Activated CD4-positive, CD25-positive, alpha-beta regulatory T cell treated with anti-CD3 and anti-CD28 coated beads, Interleukin-2, amount 50 U/mL, for 24 hours (primary cell): ENCODE measurements around the gene DRG1.
A peak's percentile ranks its signal among the peaks of the same experiment; 100 is the strongest.
"Not testable (repeated sequence)": the region's sequence is repeated elsewhere in the genome, so short reads cannot be mapped to it uniquely, and the experiment has no call there.

ENCODE experiments used
- ATAC-seq, 2 donors: fragments of 150-1000 bp; cut with Tn5 transposase; one replicate each; pipeline ENCODE4 v1.10.0; 2021; ENCODE audit warnings: mild to moderate bottlenecking in 1 of 2, moderate library complexity in 1 of 2

DRG1 gene

GRCh38 chr22:31399211-31400022 lies at the start of gene DRG1:
Gene DRG1, plus strand, starts transcription at chr22:31399604. Its CDS starts 80 bp downstream, at chr22:31399684.
- peak; percentile 99 for ATAC-seq

- ATAC-seq = no peak
Observed at GRCh38 chr22:31349960-31350359, 49.4 kb upstream of the DRG1 start.

GRCh38 chr22:31350410-31350863 lies 49.0 kb upstream of the DRG1 start:
- ATAC-seq = no peak

DNA sequence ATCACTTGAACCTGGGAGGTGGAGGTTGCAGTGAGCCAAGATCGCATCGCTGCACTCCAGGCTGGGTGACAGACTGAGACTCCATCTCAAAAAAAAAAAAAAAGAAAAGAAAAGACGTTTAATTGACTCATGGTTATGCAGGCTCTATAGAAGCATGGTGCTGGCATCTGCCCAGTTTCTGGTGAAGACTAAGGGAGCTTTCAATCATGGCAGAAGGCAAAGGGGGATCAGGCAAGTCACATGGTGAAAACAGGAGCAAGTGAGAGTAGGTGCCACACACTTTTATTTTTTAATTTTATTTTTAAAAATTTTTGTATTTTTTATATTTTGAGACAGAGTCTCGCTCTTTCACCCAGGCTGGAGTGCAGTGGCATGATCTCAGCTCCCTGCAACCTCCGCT lies 44.9 kb upstream of the DRG1 start:
- ATAC-seq = no peak

DNA sequence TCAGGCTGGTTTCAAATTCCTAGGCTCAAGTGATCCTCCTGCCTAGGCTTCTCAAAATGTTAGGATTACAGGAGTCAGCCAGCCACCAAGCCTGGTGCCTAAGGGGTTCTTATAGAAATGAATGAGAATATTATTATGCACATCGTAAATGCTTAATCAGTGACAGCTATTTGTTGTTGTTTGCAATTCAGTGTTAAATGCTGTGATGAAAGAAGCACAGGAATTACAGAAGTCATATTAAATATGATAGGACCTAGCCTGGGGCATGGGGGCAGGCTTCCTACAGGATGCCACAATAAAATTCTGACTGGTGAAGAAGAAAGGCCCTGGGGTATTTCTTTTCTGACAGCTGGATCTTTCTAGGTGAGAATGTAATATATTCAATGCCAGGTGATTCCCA lies 39.4 kb upstream of the DRG1 start:
- no peak for ATAC-seq

- ATAC-seq = no peak
Observed at GRCh38 chr22:31361743-31362142, 37.7 kb upstream of the DRG1 start.

- ATAC-seq = no peak
Observed at GRCh38 chr22:31363885-31364465, 35.4 kb upstream of the DRG1 start.

DNA sequence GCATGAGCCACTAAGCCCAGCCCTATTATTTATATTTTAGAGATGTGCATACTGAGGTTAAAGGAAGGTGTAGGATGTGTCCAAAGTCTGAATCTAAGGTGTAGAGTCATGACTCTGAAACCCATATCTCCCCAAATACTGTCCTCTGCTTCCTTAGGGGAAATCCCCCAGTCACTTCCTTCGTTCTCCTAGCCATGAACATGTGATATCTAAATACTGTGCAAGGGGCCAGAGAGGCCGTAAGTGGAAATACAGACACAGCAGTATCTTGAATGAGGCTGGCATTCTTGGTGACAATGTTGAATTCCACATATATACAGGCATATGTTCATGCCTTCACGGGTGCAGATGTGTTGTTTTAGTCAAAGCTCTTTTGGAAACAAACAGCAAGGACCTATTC lies 32.0 kb upstream of the DRG1 start:
- ATAC-seq = no peak

DNA sequence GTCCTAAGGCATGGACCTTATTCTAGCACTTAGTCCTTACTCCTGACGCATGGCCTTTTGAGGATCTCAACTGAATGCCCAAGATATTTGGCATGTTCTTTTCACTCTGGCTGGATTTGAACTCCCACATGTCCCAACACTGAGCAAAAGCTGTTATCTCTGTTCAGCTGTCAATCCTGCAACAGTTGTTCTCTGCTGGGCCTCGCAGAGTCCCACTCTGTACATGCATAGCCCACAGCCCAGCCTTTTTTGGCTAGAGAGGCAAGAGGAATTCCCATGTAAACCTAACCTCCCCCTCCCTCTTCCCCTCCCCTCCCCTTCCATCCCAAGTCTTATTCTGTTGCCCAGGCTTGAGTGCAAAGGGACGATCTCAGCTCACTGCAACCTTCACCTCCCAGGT lies 21.8 kb upstream of the DRG1 start:
- no peak for ATAC-seq

DNA sequence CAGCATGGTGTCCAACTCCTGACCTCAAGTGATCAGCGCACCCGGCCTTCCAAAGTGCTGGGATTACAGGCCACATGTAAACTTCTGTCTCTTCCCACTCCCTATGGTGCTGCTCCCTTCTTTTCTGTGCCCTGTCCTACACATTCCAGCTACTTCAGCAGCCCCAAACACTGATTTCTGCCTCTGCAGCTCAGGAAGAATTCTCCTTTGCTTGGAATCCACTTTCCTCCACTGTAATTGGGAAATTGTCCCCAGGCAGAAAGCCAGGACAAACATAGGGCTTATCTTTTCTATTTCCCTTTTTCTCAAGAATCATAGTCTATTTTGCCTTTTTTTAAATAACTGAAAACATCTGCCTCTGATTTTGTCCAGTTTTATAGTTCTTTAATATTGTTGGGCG lies 21.3 kb upstream of the DRG1 start:
- no peak for ATAC-seq

GRCh38 chr22:31378651-31379050 lies 20.8 kb upstream of the DRG1 start:
- peak; percentile 60 to 82 for ATAC-seq

DNA sequence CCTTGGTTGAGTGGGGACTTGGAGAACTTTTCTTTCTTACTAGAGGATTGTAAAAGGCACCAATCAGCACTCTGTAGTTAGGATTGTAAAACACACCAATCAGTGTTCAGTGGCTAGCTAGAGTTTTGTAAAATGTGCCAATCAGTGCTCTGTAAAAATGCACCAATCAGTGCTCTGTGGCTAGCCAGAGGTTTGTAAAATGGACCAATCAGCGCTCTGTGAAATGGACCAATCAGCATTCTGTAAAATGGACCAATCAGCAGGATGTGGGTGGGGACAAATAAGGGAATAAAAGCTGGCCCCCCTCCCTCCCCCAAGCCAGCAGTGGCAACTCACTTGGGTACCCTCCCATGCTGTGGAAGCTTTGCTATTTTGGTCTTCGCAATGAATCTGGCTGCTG lies 5.5 kb upstream of the DRG1 start:
- ATAC-seq = no peak

- no peak for ATAC-seq
Observed at GRCh38 chr22:31394326-31394725, 5.1 kb upstream of the DRG1 start.

DNA sequence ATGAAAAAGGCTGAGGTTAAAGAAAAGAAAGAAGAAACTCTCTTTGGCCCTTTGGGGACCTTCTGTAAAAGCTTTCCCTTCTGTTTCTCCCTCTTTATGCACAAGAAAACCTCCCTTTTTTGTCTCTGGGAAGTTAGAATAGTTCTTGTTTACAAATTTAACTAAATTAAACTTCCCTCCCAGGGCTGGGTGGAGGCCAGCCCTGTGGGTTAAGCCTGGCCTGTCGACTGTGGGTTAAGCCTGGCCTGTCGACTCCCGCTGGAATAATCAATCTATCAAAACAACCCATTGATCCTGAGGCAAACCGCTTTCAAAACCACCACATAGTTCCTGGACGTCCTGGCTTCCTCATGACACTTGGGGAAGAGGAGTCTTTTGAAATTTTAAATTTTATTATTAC lies 1.2 kb upstream of the DRG1 start:
- no peak for ATAC-seq

DNA sequence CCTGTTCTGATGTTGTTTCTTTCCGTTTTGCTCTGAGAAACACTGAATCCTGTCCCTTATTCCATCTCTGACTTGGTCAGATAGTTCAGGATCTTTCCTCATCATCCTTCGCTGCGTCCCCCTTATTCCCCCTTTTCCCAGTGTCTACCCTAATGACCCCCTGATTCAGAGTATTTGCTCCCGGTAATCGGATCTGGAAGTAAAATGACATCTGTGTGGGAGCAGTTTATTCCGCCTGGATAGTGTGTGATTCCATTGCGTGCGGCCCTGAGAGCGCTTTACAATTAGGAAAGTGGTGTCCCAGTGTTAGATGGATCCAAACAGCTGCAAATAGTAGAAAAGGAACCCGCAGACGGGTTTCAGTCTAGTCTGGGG lies 606 bp downstream of the DRG1 start:
- ATAC-seq = no peak

DNA sequence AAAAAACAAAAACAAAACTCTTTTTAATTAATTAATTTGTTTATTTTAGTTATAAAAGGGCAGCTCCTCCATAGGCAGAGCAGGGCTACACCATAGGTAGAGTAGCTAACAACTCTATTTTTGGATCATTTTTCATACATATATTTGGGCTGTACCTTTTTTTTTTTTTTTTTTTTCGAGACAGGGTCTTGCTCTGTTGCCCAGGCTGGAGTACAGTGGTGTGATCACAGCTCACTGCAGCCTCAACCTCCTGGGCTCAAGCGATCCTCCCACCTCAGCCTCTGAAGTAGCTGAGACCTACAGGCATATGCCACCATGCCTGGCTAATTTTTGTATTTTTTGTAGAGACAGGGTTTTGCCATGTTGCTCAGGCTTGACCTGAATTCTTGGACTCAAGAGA lies 2.9 kb downstream of the DRG1 start:
- ATAC-seq = not testable (repeated sequence)

GRCh38 chr22:31425331-31426050 lies 26.1 kb downstream of the DRG1 start:
- peak; percentile 32 to 69 for ATAC-seq

GRCh38 chr22:31431950-31432349 lies 32.5 kb downstream of the DRG1 start:
- ATAC-seq = no peak

GRCh38 chr22:31436132-31436531 lies 36.7 kb downstream of the DRG1 start:
- no peak for ATAC-seq

GRCh38 chr22:31439808-31440207 lies 40.4 kb downstream of the DRG1 start:
- no peak for ATAC-seq

DNA sequence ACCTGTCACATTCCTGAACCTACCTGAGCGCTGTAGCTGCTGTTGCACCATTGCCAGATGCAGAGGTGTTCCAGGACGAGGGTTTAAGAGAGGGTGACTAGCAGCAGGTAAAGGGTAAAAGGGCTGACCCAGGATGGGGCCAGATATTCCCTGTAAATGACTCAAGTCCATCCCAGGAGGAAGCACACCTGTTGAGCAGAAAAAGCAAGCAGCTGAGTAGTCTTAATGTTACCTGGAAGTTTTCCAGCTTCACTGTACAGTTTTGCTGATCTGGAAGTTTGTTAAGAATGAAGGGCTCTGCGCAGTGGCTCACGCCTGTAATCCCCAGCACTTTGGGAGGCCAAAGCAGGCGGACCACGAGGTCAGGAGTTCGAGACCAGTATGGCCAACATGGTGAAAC lies 41.3 kb downstream of the DRG1 start:
- ATAC-seq = no peak

DNA sequence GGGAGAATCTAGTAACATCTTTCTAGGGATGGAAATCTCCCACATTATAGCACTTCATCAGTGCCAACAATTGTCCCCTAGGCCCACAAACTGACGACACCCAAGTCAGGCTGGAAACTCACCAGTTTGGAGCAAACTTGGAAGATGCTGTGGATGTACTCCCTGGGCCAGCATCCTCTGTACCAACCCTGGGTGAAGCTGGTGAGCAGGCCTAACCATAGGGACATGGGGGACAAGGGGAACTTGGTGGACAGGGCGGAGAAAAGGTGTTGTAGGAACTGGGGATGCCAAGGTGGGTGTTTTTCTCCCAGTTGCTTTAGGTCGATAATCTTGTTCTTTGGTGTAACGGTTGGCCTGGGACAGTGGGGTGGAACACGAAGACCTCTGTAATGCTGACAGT lies 42.2 kb downstream of the DRG1 start:
- ATAC-seq = no peak

DNA sequence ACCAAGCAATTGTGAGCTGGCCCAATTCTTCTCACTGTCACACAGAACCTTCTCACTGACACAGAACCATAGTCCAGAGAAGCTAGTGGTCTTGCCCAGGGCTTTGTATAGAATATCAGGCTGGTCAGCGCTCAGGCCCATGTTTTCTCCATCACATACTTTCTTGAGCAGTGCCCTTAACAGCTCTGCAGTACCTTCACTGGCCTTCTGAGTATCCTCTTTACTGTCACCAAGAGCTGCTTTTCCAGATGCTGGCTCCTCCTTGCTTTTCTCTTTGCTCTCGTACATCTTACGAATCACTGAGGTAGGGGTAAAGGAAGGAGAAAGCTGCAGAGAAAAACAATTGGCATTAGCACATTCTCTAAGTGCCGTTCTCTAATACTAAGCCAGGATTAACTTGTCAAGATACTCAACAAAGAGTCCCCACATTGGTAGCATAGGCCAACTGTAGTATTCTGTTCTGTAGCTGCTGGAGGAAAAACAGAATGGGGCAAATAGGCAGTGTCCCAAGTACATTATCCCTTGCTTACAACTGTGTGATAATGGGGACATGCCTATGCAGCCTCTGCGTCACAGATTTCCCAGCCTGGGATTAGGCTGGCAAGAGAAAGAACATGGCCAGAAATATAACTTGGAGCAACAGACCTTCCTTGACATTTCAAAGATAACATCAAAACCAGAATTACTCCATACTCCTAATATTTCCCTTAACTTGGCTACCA lies 43.5 kb downstream of the DRG1 start:
- no peak for ATAC-seq
